Skeletal muscle cell (primary cell): Measurements from ENCODE around the gene KRT39.

ENCODE experiments used
- DNase-seq: peaks from one replicate; pipeline ENCODE4 v3.0.0-alpha.2; 2010; ENCODE audit warnings: low read depth
- H3K4me3 ChIP-seq: 2 replicates; pipeline ENCODE4 v1.5.1; 2011; ENCODE audit warnings: low read depth, mild to moderate bottlenecking, control low read depth, low read length, moderate library complexity

Gene KRT39

DNA sequence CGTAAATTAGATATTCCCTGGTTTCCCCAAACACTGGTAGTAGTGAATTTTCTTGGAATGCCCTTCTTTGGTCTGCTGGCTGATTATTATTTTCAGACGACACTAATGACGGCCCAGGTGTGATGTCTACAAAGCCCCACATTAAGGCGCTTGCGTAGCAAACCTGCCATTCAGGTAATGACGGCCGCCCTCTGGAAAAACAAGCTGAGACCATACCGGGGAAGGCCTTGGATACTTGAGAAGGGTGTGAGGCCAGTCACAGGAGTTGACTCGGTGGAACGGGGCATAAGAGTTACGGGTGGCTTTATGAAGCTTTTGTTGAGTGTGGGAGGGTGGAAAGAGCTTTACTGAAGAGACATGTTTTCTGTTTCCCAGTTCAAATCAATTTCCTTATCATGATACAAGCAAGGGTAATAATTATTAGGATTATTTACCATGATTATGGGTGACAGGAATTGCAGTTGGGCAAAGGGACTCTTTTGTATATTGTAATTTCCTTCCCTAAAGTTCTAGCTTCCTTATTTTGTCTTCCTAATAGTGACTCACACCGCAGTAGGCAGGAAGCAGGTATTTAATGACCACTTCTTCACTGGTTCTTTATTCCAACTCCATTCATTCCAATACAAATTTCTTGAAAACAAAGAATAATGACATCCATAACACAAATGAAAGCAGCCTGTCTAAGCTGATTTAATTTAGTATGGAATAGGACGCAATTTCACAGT, 54.1 kb downstream of the KRT39 start:
- no peak overlapping the region for H3K4me3 ChIP-seq
- DNase-seq, result no peak

GRCh38 chr17:40910441-40910841, 56.3 kb downstream of the KRT39 start:
- peak; percentile 72 for DNase-seq
- no peak overlapping the region for H3K4me3 ChIP-seq

- H3K4me3 ChIP-seq, result no peak overlapping the region
- DNase-seq, result peak; percentile 76
Measured at GRCh38 chr17:40909755-40910154, 57.0 kb downstream of the KRT39 start.

DNA sequence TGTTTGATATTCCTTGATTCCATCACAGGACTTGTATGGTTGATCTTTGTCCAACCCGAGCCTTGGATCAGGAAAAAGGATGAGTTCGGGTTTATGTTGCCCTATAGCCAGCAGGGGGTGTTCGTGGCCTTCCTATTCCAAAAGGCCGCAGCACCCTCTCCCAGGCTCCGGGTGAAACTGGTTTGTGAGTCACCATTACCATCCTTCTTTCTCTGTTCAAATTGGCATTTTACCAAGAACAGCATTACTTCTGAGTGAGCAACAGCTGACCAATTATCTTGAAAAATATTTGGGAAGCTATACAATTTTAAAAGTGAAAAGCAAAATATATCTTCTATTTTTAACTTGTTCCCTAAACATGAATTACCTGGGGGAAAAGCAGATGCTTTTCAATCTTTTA, 57.4 kb downstream of the KRT39 start:
- H3K4me3 ChIP-seq, result no peak overlapping the region

More for the DNA sequence above, 57.4 kb downstream of the KRT39 start:
- DNase-seq, result peak; percentile 91
